ENCODE measurements around the gene NTSR2. TPM values are rescaled to one million over a fixed set of nuclear protein-coding genes. Genes with fewer than 3 reads are reported as not detected.

The NTSR2 gene
- total and polyA plus RNA-seq, 8 donors: not detected

GRCh38 chr2:11711354-11711716 lies 41.3 kb upstream of the NTSR2 start:
- intact Hi-C loops (cut with DNase I): no loop called here
- DNase-seq (no peak), FAIRE-seq (no peak), ATAC-seq (no peak)
- Histone ChIP-seq H3K27me3 (no peaks in the 10 kb centered on the region), H3K36me3 (no peaks in the 10 kb centered on the region), H3K4me3 (no peak overlapping the region), H3K27ac (peak overlapping the region in 1 of 4 donors; percentile 51), H3K9me3 (no peaks in the 10 kb centered on the region), H3K4me1 (peaks cover 0 to 10% (median 6%) of the 10 kb centered on the region in 3 donors)
- TF ChIP-seq CTCF (IDR thresholded peaks at IDR 0.05): no peak
- 26 to 30% methylated on average over 1 of the region's 1 CpG for WGBS, 2 donors

- no peaks in the 10 kb centered on the region for H3K36me3 ChIP-seq
- TF ChIP-seq CTCF (IDR thresholded peaks at IDR 0.05): no peak
- intact Hi-C loops (cut with DNase I): no loop called here
- ATAC-seq (peak; percentile 36 to 61 (median 56)), DNase-seq (no peak), FAIRE-seq (no peak)
- peak overlapping the region in 2 of 4 donors; percentile 8 to 51 for H3K27ac ChIP-seq
- no peaks in the 10 kb centered on the region for H3K9me3 ChIP-seq
- 6 to 7% methylated on average over 3 of the region's 3 CpGs for WGBS, 2 donors
- no peak overlapping the region for H3K4me3 ChIP-seq
- H3K27me3 ChIP-seq: no peaks in the 10 kb centered on the region
- H3K4me1 ChIP-seq: peaks cover 0 to 10% (median 6%) of the 10 kb centered on the region in 3 donors
Measured at GRCh38 chr2:11710632-11711353, 40.8 kb upstream of the NTSR2 start.

GRCh38 chr2:11710210-11710609 lies 40.2 kb upstream of the NTSR2 start:
- intact Hi-C loops (cut with DNase I): no loop called here
- no peak for FAIRE-seq

GRCh38 chr2:11709293-11709692 lies 39.3 kb upstream of the NTSR2 start:
- no peak overlapping the region for H3K27ac ChIP-seq
- FAIRE-seq (no peak), DNase-seq (no peak), ATAC-seq (no peak)
- WGBS, 2 donors: 88 to 93% methylated on average over 8 of the region's 8 CpGs
- H3K4me1 ChIP-seq: peaks cover 0 to 10% (median 6%) of the 10 kb centered on the region in 3 donors
- no peaks in the 10 kb centered on the region for H3K27me3 ChIP-seq
- H3K9me3 ChIP-seq: no peaks in the 10 kb centered on the region
- H3K4me3 ChIP-seq: no peak overlapping the region
- no peak for TF ChIP-seq CTCF (IDR thresholded peaks at IDR 0.05)
- intact Hi-C loops (cut with DNase I): no loop called here
- no peaks in the 10 kb centered on the region for H3K36me3 ChIP-seq

More at GRCh38 chr2:11710210-11710609, 40.2 kb upstream of the NTSR2 start:
- Histone ChIP-seq H3K27ac (peak overlapping the region in 2 of 4 donors; percentile 8 to 51), H3K36me3 (no peaks in the 10 kb centered on the region), H3K4me3 (no peak overlapping the region), H3K4me1 (peaks cover 0 to 10% (median 6%) of the 10 kb centered on the region in 3 donors), H3K9me3 (no peaks in the 10 kb centered on the region), H3K27me3 (no peaks in the 10 kb centered on the region)
- DNase-seq: peak in 2 of 6 donors; percentile 44 to 49
- ATAC-seq: peak; percentile 78 to 94 (median 85)
- 22 to 27% methylated on average over 3 of the region's 3 CpGs for WGBS, 2 donors
- no peak for TF ChIP-seq CTCF (IDR thresholded peaks at IDR 0.05)

- no peaks in the 10 kb centered on the region for H3K27me3 ChIP-seq
- no peaks in the 10 kb centered on the region for H3K36me3 ChIP-seq
- 82 to 95% methylated on average over 3 of the region's 3 CpGs for WGBS, 2 donors
- H3K4me3 ChIP-seq: no peak overlapping the region
- intact Hi-C loops (cut with DNase I): no loop called here
- DNase-seq: no peak
- peaks cover 0 to 10% (median 6%) of the 10 kb centered on the region in 3 donors for H3K4me1 ChIP-seq
- no peak for ATAC-seq
- no peak for FAIRE-seq
- no peak overlapping the region for H3K27ac ChIP-seq
- H3K9me3 ChIP-seq: no peaks in the 10 kb centered on the region
- TF ChIP-seq CTCF (IDR thresholded peaks at IDR 0.05): no peak
Measured at GRCh38 chr2:11708106-11708505, 38.1 kb upstream of the NTSR2 start.
